Kidney (tissue), 14 donors: ENCODE measurements around the gene TMEM131L. TPM values are rescaled to one million over a fixed set of nuclear protein-coding genes. Genes with fewer than 3 reads are reported as not detected.

Source experiments
- DNase-seq, 5 donors: peaks; one replicate each; pipeline ENCODE4 v3.0.0-alpha.2; 2013 to 2020
- FAIRE-seq: peaks from 2 replicates; lab custom pipeline; 2012; peaks lifted over from hg19 to GRCh38; lab: Jason Lieb, UNC
- H3K27ac ChIP-seq, 2 donors: one replicate each; pipeline ENCODE4 v1.7.0; 2013; ENCODE audit warnings: low read depth in 2 of 2, low read length in 2 of 2, inconsistent platforms in 1 of 2
- H3K27me3 ChIP-seq: one replicate; pipeline ENCODE4 v1.7.1; 2013; ENCODE audit warnings: low read length, inconsistent platforms; ENCODE audit not compliant: control insufficient read depth, insufficient read depth
- H3K36me3 ChIP-seq, 3 donors: one replicate each; pipeline versions ENCODE4 v1.7.0 to v1.7.1; 2013; ENCODE audit warnings: low read length in 3 of 3, control low read depth in 1 of 3, inconsistent platforms in 1 of 3; ENCODE audit not compliant: insufficient read depth in 3 of 3, control insufficient read depth in 2 of 3
- H3K4me1 ChIP-seq, 3 donors: one replicate each; pipeline versions ENCODE4 v1.7.0 to v1.7.1; 2013; ENCODE audit warnings: low read length in 3 of 3, inconsistent platforms in 1 of 3, low read depth in 1 of 3; ENCODE audit not compliant: control insufficient read depth in 2 of 3, insufficient read depth in 2 of 3
- H3K4me3 ChIP-seq, 3 donors: one replicate each; pipeline versions ENCODE4 v1.7.0 to v1.8.1; 2013; ENCODE audit warnings: low read length in 3 of 3, control low read depth in 1 of 3, inconsistent platforms in 1 of 3
- H3K9ac ChIP-seq, 3 donors: one replicate each; pipeline versions ENCODE4 v1.7.0 to v1.7.1; 2013; ENCODE audit warnings: low read length in 3 of 3, control low read depth in 1 of 3, inconsistent platforms in 1 of 3
- H3K9me3 ChIP-seq, 3 donors: one replicate each; pipeline versions ENCODE4 v1.7.0 to v1.7.1; 2013; ENCODE audit warnings: low read length in 3 of 3, control low read depth in 1 of 3, inconsistent platforms in 1 of 3; ENCODE audit not compliant: control insufficient read depth in 2 of 3, insufficient read depth in 1 of 3
- intact Hi-C: fragments of 100-400 bp; cut with DNase I; formaldehyde crosslinking; loops from one replicate; pipeline ENCODE4 v1.11.1; 2022
- polyA plus RNA-seq: library from polyadenylated mRNA; stranded (reverse); fragments of 350-450 nt; fragmentation: Illumina TruSeq; extraction: RNeasy Lipid Tissue Mini Kit (QIAGEN cat#74804); gene quantifications from one replicate; pipeline ENCODE4 v1.2.3, GENCODE V29; 2014; ENCODE audit warnings: low read depth, low replicate concordance; ENCODE audit not compliant: insufficient read depth
- total RNA-seq: library from RNA; stranded (reverse); fragmentation: NEBNext Ultra II Directional; extraction: Animal tissue kit (Norgen Biotek cat#: 25700); gene quantifications from one replicate; pipeline ENCODE4 v1.2.1, GENCODE V29; 2021
- TF ChIP-seq, protein P1 (sequence below): IDR thresholded peaks from 3 replicates; pipeline ENCODE4 v1.5.1; 2012; ENCODE audit warnings: mild to moderate bottlenecking, moderate library complexity, borderline replicate concordance; ENCODE audit not compliant: insufficient read depth; ENCODE audit errors: extremely low read depth
- donor health status: control.
- donor health status: control.
- donor health status: control.
- donor health status: control.
- donor health status: control.
- donor health status: DM: yes; HTN: yes; CAD: no.
- donor health status: Normal renal cell carcinoma (clear cell type).

Gene TMEM131L
- total and polyA plus RNA-seq, 2 donors from 2014 or later, result 3.0 to 17.0 TPM

DNA sequence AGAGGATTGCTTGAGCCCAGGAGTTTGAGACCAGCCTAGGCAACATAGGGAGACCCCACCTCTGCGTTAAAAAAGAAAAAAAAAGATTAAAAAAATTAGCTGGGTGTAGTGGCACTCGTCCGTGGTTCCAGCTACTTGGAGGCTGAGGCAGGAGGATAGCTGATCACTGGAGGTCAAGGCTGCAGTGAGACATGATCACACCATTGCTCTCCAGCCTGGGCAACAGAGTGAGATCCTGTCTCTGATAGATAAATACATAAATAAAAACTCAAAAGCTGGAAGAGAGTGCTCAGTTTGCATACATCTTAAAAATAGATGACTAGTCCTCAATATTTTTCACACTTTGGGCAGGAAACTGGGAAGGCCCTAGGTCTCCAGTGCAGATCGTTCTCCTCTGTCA, 54.1 kb downstream of the TMEM131L start:
- H3K27ac ChIP-seq, result no peak overlapping the region
- H3K4me3 ChIP-seq, result no peak overlapping the region
- H3K36me3 ChIP-seq, result no peaks in the 10 kb centered on the region
- no peaks in the 10 kb centered on the region for H3K4me1 ChIP-seq
- DNase-seq (no peak), FAIRE-seq (no peak)
- no peak overlapping the region for H3K9ac ChIP-seq
- TF ChIP-seq, protein P1, sequence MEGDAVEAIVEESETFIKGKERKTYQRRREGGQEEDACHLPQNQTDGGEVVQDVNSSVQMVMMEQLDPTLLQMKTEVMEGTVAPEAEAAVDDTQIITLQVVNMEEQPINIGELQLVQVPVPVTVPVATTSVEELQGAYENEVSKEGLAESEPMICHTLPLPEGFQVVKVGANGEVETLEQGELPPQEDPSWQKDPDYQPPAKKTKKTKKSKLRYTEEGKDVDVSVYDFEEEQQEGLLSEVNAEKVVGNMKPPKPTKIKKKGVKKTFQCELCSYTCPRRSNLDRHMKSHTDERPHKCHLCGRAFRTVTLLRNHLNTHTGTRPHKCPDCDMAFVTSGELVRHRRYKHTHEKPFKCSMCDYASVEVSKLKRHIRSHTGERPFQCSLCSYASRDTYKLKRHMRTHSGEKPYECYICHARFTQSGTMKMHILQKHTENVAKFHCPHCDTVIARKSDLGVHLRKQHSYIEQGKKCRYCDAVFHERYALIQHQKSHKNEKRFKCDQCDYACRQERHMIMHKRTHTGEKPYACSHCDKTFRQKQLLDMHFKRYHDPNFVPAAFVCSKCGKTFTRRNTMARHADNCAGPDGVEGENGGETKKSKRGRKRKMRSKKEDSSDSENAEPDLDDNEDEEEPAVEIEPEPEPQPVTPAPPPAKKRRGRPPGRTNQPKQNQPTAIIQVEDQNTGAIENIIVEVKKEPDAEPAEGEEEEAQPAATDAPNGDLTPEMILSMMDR, result no peak
- H3K27me3 ChIP-seq, result no peaks in the 10 kb centered on the region
- H3K9me3 ChIP-seq, result no peaks in the 10 kb centered on the region
- intact Hi-C loops, result no loop called here

DNA sequence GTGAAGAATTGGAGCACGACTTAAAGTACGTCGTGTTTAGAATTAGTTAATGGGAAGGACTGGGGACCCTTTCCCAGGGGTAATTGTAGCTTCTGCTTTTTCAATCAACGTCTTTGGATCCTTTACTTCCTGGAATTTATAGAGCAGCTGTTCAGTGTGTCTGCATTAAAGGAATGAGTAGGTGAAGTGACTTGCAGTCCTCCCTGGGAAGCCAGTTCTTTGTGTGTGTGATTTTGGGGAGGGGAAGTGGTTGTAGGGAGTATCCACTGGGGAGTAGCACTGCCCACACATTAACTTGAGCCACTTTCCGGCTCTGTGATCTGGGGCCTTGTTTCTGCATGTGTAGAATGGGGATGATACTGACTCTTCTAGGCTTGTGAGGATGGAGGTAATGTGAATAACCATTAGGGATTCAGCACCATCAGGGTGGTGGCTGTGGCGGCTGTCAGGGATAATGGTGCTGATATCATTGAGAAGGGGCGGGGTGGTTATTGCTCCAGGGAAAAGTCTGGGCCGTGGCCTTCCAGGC, 54.7 kb downstream of the TMEM131L start:
- H3K27me3 ChIP-seq, result no peaks in the 10 kb centered on the region
- DNase-seq, result peak in 3 of 5 donors; percentile 48 to 74 (median 68)
- H3K27ac ChIP-seq, result no peak overlapping the region
- intact Hi-C loops, result no loop called here
- H3K4me3 ChIP-seq, result no peak overlapping the region
- H3K36me3 ChIP-seq, result no peaks in the 10 kb centered on the region
- H3K9ac ChIP-seq, result no peak overlapping the region
- no peak for FAIRE-seq
- H3K4me1 ChIP-seq, result no peaks in the 10 kb centered on the region
- no peaks in the 10 kb centered on the region for H3K9me3 ChIP-seq
- TF ChIP-seq, protein P1, result no peak

DNA sequence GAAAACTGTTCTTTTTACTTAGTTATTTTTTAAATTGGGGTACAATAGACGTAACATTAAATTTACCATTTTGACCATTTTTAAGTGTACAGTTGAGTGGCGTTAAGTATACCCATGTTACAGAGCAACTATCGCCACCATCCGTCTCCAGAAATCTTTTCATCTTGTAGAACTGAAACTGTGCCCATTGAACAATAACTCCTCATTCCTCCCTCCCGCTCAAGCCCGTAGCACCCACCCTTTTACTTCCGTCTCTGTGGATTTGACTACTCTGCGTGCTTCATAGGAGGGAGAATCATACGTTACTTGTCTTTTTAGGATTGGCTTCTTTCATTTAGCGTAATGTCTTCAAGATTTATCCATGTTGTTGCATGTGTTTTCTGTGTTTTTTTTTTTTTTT, 55.3 kb downstream of the TMEM131L start:
- H3K4me1 ChIP-seq, result no peaks in the 10 kb centered on the region
- H3K9me3 ChIP-seq, result no peaks in the 10 kb centered on the region
- H3K36me3 ChIP-seq, result no peaks in the 10 kb centered on the region
- H3K4me3 ChIP-seq, result no peak overlapping the region
- no peaks in the 10 kb centered on the region for H3K27me3 ChIP-seq
- no peak overlapping the region for H3K9ac ChIP-seq
- intact Hi-C loops, result no loop called here
- no peak for DNase-seq
- no peak for FAIRE-seq
- TF ChIP-seq, protein P1, result no peak
- H3K27ac ChIP-seq, result no peak overlapping the region
